ENCODE measurements around the gene SF3A2.
A peak's percentile ranks its signal among the peaks of the same experiment; 100 is the strongest.

SF3A2 gene

GRCh38 chr19:2227415-2228156 lies 9.0 kb upstream of the SF3A2 start:
- DNase-seq, result no peak

GRCh38 chr19:2228157-2229030 lies 8.2 kb upstream of the SF3A2 start:
- no peak for DNase-seq

GRCh38 chr19:2229103-2230032 lies 7.3 kb upstream of the SF3A2 start:
- no peak for DNase-seq

GRCh38 chr19:2230033-2230531 lies 6.5 kb upstream of the SF3A2 start:
- no peak for DNase-seq

- no peak for DNase-seq
Observed at GRCh38 chr19:2230807-2231533, 5.7 kb upstream of the SF3A2 start.

- no peak for DNase-seq
Observed at GRCh38 chr19:2231621-2232221, 4.9 kb upstream of the SF3A2 start.

- no peak for DNase-seq
Observed at GRCh38 chr19:2232286-2233151, 4.1 kb upstream of the SF3A2 start.

GRCh38 chr19:2233601-2234280 lies 2.9 kb upstream of the SF3A2 start:
- DNase-seq, result no peak

GRCh38 chr19:2234996-2235380 lies 1.6 kb upstream of the SF3A2 start:
- DNase-seq, result no peak

GRCh38 chr19:2235381-2236063 lies 1.1 kb upstream of the SF3A2 start:
- DNase-seq, result peak; percentile 43

- DNase-seq, result no peak
Observed at GRCh38 chr19:2236064-2236313, 635 bp upstream of the SF3A2 start.

GRCh38 chr19:2237051-2237868 lies 636 bp downstream of the SF3A2 start:
- no peak for DNase-seq

- no peak for DNase-seq
Observed at GRCh38 chr19:2237869-2238153, 1.2 kb downstream of the SF3A2 start.

- no peak for DNase-seq
Observed at GRCh38 chr19:2239173-2239572, 2.5 kb downstream of the SF3A2 start.

GRCh38 chr19:2239771-2240770 lies 3.4 kb downstream of the SF3A2 start:
- DNase-seq, result no peak

- no peak for DNase-seq
Observed at GRCh38 chr19:2240881-2241760, 4.5 kb downstream of the SF3A2 start.

GRCh38 chr19:2242092-2242537 lies 5.5 kb downstream of the SF3A2 start:
- DNase-seq, result no peak
